GM18909 (cell line): ENCODE results near the gene SNAI3.

Experiments
- ATAC-seq: cut with Tn5 transposase; IDR thresholded peaks from one replicate; pipeline ENCODE4 v1.9.1; 2021; ENCODE audit warnings: mild to moderate bottlenecking; ENCODE audit not compliant: unreplicated experiment, poor library complexity

The SNAI3 gene

GRCh38 chr16:88721815-88722755 lies 35.8 kb upstream of the SNAI3 start:
- ATAC-seq, result no peak

GRCh38 chr16:88721236-88721635 lies 34.9 kb upstream of the SNAI3 start:
- ATAC-seq, result no peak

GRCh38 chr16:88720396-88720970 lies 34.2 kb upstream of the SNAI3 start:
- ATAC-seq, result no peak

- ATAC-seq, result no peak
Measured at GRCh38 chr16:88719933-88720296, 33.6 kb upstream of the SNAI3 start.

- ATAC-seq, result no peak
Measured at GRCh38 chr16:88719267-88719932, 33.1 kb upstream of the SNAI3 start.

GRCh38 chr16:88718178-88718577 lies 31.9 kb upstream of the SNAI3 start:
- ATAC-seq, result no peak

GRCh38 chr16:88716601-88717001 lies 30.3 kb upstream of the SNAI3 start:
- ATAC-seq, result no peak

GRCh38 chr16:88716201-88716600 lies 29.9 kb upstream of the SNAI3 start:
- no peak for ATAC-seq

GRCh38 chr16:88715312-88716190 lies 29.2 kb upstream of the SNAI3 start:
- no peak for ATAC-seq

GRCh38 chr16:88714420-88715302 lies 28.4 kb upstream of the SNAI3 start:
- no peak for ATAC-seq

- ATAC-seq, result no peak
Measured at GRCh38 chr16:88713568-88714419, 27.5 kb upstream of the SNAI3 start.

GRCh38 chr16:88713054-88713453 lies 26.7 kb upstream of the SNAI3 start:
- no peak for ATAC-seq

- no peak for ATAC-seq
Measured at GRCh38 chr16:88712362-88712979, 26.2 kb upstream of the SNAI3 start.

GRCh38 chr16:88711750-88712340 lies 25.5 kb upstream of the SNAI3 start:
- ATAC-seq, result no peak

- no peak for ATAC-seq
Measured at GRCh38 chr16:88710556-88710955, 24.2 kb upstream of the SNAI3 start.

GRCh38 chr16:88706965-88707826 lies 20.9 kb upstream of the SNAI3 start:
- no peak for ATAC-seq
